Inflammatory macrophage treated with lipopolysaccharide for 4 hours (primary cell): Measurements from ENCODE around the gene USP48.

Experiments used
- DNase-seq: peaks from one replicate; pipeline ENCODE4 v3.0.0-alpha.2; 2020

The USP48 gene

GRCh38 chr1:21666576-21667320 is 116.2 kb downstream of the USP48 start:
- peak; percentile 54 for DNase-seq

DNA sequence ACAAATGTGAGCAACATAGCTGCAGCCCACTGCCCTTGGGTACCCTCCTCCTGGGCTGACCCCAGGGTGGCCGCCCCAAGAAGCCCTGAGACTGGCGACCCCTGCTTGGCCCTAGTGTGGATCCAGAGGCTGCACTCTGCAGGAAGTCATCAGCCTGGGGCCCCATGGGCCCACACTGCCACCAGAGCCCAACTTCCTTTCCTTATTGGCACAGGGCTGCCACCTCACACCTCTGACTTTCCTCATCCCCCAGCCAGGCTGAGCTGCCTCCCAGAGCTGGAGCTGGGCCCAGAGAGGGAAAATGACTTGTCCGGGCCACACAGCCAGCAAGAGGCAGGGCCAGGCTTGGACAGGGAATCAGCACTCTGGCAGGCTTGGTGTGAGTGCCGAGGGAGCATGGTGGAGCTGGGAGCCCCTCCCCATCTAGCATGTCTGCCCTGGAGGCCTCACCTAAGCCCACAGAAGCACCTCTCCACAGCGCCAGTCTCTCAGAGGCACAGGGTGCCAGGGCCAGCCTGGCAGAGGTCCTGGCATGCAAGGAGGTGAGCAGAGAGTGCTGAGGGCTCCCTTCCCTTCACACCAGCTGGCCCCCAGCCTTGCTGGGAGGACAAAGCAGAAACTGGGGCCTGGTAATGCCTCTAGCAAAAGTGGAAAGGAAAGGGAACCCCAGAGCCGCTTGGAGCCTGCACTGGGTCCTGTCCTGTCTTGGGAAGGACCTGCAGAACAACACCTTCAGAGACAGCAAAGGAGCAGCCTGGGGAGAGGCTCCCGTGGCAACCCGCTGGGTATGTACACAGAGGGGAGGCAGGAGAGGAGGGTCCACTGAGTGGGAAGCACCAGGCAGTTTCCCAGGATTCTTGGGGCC is 117.0 kb downstream of the USP48 start:
- DNase-seq, result peak; percentile 44

GRCh38 chr1:21664806-21665588 is 118.0 kb downstream of the USP48 start:
- DNase-seq, result no peak

DNA sequence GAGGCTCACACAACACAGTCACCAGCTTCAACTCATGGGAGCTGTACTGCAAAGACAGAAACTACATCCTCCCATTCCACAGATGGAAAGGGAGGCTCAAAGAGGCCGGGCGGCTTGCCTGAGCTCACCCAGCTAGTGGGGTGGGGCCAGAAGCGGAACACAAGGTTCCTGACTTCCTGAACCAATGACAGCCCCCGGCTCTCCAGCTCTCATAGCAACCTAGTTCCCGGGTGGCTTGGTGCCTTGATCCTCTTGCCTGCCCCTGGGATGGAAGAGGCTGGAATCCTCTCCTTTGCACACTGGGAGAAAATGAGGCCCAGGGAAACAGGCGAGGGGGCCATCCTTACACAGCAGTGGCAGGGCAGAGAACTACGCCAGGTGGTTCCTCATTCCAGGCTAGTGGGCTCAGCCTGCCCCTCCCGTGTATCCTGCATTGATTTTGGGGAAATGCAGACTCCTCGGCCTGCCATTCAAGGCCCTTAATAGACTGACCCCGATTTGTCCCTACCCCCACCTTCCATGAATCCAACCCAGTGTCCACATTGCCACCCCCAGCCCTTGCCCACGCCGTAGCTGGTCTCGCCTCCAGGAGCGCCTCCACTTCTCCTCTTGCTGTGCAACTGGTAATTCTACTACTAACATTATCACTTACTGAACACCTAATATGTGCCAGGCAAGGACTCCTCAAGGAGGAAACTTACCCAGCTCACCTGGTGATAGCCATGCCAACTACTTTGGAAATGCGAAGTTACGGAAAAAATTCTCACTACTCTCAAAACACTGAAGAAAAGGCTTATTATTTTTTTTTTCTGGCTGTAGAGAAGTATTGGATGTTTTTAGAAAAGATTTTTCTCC is 118.8 kb downstream of the USP48 start:
- peak; percentile 29 for DNase-seq

- no peak for DNase-seq
Observed at GRCh38 chr1:21663248-21663950, 119.5 kb downstream of the USP48 start.

GRCh38 chr1:21662426-21663247 is 120.3 kb downstream of the USP48 start:
- no peak for DNase-seq

DNA sequence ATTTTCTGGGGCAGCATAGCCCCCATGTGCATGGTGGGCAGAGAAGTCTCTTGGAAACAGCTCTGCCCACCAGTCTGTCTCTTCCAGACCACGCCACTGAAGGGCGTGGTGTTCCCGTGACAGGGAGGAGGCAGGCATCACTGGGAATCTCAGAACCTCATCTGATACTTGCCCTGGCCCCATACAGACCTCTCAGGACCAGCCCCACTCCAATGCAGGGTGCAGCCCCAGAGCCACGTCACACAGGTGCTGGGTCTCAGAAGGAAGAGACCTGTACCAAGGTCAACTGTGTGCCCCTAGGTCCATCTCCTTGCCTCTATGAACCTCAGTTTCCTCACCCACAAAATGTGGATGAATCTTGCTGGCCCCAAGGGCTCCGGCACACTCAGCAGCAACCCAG is 121.1 kb downstream of the USP48 start:
- DNase-seq, result no peak

GRCh38 chr1:21659924-21660326 is 123.0 kb downstream of the USP48 start:
- DNase-seq, result no peak

DNA sequence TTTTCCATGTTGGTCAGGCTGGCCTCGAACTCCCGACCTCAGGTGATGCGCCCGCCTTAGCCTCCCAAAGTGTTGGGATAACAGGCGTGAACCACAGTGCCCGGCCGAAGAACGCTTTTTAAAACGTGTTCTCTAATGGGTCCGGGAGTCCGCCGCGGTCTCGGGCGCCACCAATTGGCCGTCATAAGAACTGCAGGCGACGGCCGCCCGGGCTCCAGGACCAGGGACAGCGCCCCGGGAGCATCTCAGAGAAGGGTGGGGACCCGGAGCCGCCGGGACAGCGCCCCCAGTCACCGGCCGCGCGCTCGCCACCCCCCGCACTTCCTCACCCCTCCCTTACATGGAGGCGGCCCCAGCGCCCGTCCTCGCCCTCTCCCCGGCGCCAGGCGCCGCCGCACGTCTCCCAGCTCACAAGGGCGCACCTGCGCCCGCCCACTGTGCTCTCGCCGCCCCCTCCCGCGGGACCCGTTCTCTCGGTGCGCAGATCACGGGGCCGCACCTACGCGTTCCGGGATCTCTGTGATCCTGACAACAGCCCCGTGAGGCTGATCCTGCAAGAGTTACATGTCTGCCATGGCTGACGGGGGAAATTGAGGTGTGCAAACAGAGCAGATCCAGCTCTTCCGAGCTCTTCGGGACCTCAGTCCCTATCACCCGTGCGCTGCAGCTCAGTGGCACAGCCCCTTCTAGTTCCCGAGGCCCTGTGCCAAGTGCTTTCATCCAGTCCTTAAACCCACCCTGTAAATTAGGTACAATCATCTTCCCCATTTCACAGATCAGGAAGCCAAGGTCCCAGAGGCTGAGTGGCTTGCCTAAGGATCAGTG is 123.6 kb downstream of the USP48 start:
- peak; percentile 35 for DNase-seq

DNA sequence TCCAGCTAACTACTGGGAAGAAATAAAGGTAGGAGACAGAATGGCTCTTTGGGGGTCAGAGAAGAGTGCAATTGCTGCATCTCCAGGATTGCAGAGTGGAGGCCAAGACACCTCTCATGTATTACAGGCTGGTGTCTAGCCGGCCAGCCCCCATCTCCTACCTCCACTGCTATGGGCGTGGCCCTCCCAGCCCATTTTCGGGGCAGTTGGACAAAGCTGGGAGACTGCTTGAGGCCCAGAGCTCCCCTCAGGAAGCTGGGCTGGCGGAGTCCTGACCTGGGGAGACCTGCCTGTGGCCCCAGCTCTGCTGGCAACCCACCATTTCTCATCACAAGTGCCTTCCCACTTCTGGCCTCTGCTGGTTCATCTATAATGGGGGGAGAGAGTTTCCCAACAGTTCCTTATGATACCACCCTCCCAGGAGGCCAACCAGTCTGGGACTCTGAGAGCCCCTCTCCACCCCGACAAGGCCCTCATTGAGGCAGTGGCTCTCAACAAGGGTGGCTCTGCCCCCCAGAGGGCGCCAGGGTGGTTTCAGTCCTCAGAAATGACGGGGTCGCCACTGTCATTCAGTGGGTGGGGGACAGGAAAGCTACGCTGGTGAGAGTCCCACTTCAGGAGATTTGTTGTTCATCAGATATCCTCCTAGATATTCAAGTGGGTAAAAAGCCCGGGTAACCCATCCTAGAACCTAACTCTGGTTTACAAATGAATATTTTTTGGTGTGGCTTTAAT is 125.3 kb downstream of the USP48 start:
- DNase-seq, result no peak

GRCh38 chr1:21655748-21656147 is 127.2 kb downstream of the USP48 start:
- DNase-seq, result no peak

DNA sequence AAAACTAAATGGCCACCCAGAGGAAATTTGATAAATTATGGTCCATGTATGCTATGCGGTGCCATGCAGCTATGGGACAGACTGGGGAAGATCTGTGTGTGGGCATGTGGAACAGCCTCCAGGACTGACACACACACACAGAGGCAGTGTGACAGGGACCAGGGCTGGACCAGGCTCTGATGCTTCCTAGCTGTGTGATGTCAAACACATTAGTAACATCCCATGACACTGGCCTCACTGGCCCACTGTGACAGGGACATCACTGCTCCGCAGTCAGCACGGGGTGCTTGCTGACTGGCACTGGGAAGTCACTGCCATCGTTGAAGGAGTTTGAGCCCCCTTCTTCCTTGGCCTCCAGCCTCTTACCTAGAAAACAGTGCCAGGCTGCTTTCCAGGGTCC is 127.7 kb downstream of the USP48 start:
- no peak for DNase-seq

- no peak for DNase-seq
Observed at GRCh38 chr1:21654209-21654608, 128.7 kb downstream of the USP48 start.

DNA sequence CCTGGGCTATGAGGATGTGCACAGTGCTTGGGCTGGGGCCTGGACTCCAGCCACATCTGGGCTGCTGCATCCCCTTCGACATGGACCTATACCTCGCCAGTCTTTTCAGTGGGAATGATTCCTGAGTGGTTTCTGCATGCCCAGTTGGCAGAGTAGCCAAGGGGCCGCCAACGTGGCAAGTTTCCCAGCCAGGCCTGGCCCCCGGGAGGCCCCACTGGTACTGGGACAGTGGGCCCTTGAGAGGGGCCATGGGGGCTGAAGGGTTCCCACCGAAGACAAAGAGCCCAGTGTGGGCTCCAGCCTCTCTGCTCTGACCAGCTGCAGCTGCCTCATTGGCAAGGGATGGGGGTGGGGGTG is 129.2 kb downstream of the USP48 start:
- no peak for DNase-seq

DNA sequence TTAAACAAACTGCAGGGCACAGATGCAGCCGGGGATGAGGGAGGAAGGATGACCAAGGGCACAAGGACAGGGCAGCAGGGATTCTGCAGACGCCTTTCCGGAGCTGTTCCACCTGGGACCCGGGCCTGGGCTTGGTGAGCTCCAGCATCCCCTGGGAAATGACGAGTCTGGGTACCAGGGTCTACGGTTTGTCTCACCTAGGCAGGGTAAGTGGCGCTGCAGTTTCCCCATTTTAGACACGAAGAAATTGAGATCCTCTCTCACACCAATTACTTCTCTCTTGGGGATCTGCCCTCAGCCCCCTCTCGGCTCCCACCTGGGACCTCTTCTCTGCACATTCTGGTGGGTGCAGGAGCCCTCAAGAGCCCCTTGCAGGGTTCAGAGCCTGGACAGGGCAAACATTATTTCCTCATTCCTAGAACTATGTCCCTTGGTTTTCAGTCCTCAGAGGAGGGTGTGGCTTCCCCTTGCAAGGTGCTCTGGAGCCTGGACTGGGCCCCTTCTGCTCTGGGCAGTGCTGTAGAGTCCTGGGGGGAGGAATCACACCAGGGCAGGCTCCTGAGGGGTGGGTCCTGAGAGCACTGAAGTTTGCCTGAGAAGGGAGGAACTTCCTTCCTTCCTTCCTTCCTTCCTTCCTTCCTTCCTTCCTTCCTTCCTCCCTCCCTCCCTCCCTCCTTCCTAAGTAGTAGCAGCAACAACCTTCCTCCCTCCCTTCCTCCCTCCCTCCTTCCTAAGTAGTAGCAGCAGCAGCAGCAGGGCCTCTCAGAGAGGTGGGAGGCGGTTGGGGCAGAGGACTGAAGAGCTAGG is 129.8 kb downstream of the USP48 start:
- DNase-seq, result no peak

- DNase-seq, result no peak
Observed at GRCh38 chr1:21652101-21652936, 130.6 kb downstream of the USP48 start.
